ENCODE data around the gene AASDH. TPM values are rescaled to one million over a fixed set of nuclear protein-coding genes. Genes with fewer than 3 reads are reported as not detected.

The AASDH gene
- polyA plus RNA-seq, 2 of the 4 experiments (the other 2 are of a cell fraction) = 4.8 to 12.2 TPM

- no peaks in the 10 kb centered on the region for H3K4me1 ChIP-seq
- ATAC-seq (no peak), FAIRE-seq (no peak), DNase-seq (ENCODE audit: low read depth in 1 of 2, low spot score in 1 of 2) (no peak)
- H3K4me2 ChIP-seq = no peak overlapping the region
- H3K27ac ChIP-seq = no peak overlapping the region
- ChIA-PET CTCF (no interaction called here), POLR2A (no interaction called here)
- 93% methylated on average over 9 of the region's 9 CpGs for WGBS (ENCODE audit: missing lambda C conversion rate)
- no peak overlapping the region for H3K4me3 ChIP-seq
- no peaks in the 10 kb centered on the region for H3K9me3 ChIP-seq
- TF ChIP-seq CTCF (IDR thresholded peaks at IDR 0.05) (no peak), CBX8 (IDR thresholded peaks at IDR 0.05) (no peak)
Observed at GRCh38 chr4:56356650-56357049, 30.6 kb downstream of the AASDH start.

GRCh38 chr4:56348576-56348975 lies 38.7 kb downstream of the AASDH start:
- TF ChIP-seq CEBPB (IDR thresholded peaks at IDR 0.05) (no peak), RARB (CRISPR knock-in tag; IDR thresholded peaks at IDR 0.05) (no peak), REST (IDR thresholded peaks at IDR 0.05) (no peak)
- CTCF ChIA-PET = interaction anchor here (1.7 kb wide), 1 partner anchor 23 kb away, joined by 4 read pairs; no protein-coding TSS in a partner anchor
- ATAC-seq (no peak), DNase-seq (ENCODE audit: low read depth in 1 of 2, low spot score in 1 of 2) (no peak), FAIRE-seq (no peak)
- Histone ChIP-seq H3K4me1 (no peaks in the 10 kb centered on the region), H3K9me3 (no peaks in the 10 kb centered on the region), H3K4me2 (no peak overlapping the region), H3K4me3 (no peak overlapping the region), H3K27ac (no peak overlapping the region)
- WGBS (ENCODE audit: missing lambda C conversion rate) = 92% methylated on average over 3 of the region's 3 CpGs
- POLR2A ChIA-PET = no interaction called here

GRCh38 chr4:56345458-56345857 lies 41.8 kb downstream of the AASDH start:
- CTCF ChIA-PET = no interaction called here
- WGBS (ENCODE audit: missing lambda C conversion rate) = 57% methylated on average over 4 of the region's 4 CpGs
- FAIRE-seq = no peak

GRCh38 chr4:56342746-56343145 lies 44.5 kb downstream of the AASDH start:
- CTCF ChIA-PET = no interaction called here
- TF ChIP-seq GATA3 (IDR thresholded peaks at IDR 0.05; ENCODE audit: borderline replicate concordance) (no peak), KDM5A (IDR thresholded peaks at IDR 0.05) (no peak), KDM1A (IDR thresholded peaks at IDR 0.05; ENCODE audit: low read depth) (no peak), ZFP36 (IDR thresholded peaks at IDR 0.05; ENCODE audit: borderline replicate concordance, partially characterized antibody) (no peak), NR3C1 (IDR thresholded peaks at IDR 0.05) (no peak), ZNF302 (CRISPR knock-in tag; IDR thresholded peaks at IDR 0.05) (no peak)
- Histone ChIP-seq H3K4me2 (no peak overlapping the region), H3K9me3 (no peaks in the 10 kb centered on the region), H3K4me3 (no peak overlapping the region), H3K4me1 (no peaks in the 10 kb centered on the region), H3K27ac (no peak overlapping the region)
- FAIRE-seq (no peak), DNase-seq (ENCODE audit: low read depth in 1 of 2, low spot score in 1 of 2) (no peak), ATAC-seq (no peak)
- WGBS (ENCODE audit: missing lambda C conversion rate) = 32% methylated on average over 1 of the region's 1 CpG
- POLR2A ChIA-PET = no interaction called here

More at GRCh38 chr4:56345458-56345857, 41.8 kb downstream of the AASDH start:
- Histone ChIP-seq H3K4me1 (no peaks in the 10 kb centered on the region), H3K4me3 (no peak overlapping the region), H3K9me3 (no peaks in the 10 kb centered on the region), H3K4me2 (no peak overlapping the region), H3K27ac (no peak overlapping the region)
- POLR2A ChIA-PET = interaction anchor here (0.6 kb wide), 1 partner anchor 1523 kb away, joined by 3 read pairs; no protein-coding TSS in a partner anchor
- ATAC-seq (no peak), DNase-seq (ENCODE audit: low read depth in 1 of 2, low spot score in 1 of 2) (no peak)
- TF ChIP-seq RCOR1 (IDR thresholded peaks at IDR 0.05; ENCODE audit: low read depth, low read length) (no peak), CEBPB (IDR thresholded peaks at IDR 0.05) (no peak), ZNF302 (CRISPR knock-in tag; IDR thresholded peaks at IDR 0.05) (no peak), FOXS1 (CRISPR knock-in tag; IDR thresholded peaks at IDR 0.05) (no peak), EHF (CRISPR knock-in tag; IDR thresholded peaks at IDR 0.05) (no peak), PHF8 (IDR thresholded peaks at IDR 0.05; ENCODE audit: borderline replicate concordance, low read depth) (no peak), RFX5 (IDR thresholded peaks at IDR 0.05) (no peak), HDAC2 (IDR thresholded peaks at IDR 0.05) (no peak), HES2 (IDR thresholded peaks at IDR 0.05) (no peak)
